H1 (cell line): ENCODE measurements around the gene MANBA.

ENCODE experiments used
- ATF3 ChIP-seq: IDR thresholded peaks from 2 replicates; pipeline ENCODE4 v1.6.1; 2011; ENCODE audit warnings: low read depth, mild to moderate bottlenecking, low read length; ENCODE audit not compliant: insufficient read depth
- CREB1 ChIP-seq: IDR thresholded peaks from 2 replicates; pipeline ENCODE4 v1.6.1; 2012; ENCODE audit warnings: inconsistent platforms
- CTCF ChIP-seq, 3 experiments: IDR thresholded peaks; 1 replicate in 2 of 3; 2 replicates in 1 of 3; pipeline versions ENCODE4 v1.5.1 to v1.6.1; 2011; ENCODE audit warnings: low read length in 3 of 3, mild to moderate bottlenecking in 3 of 3, inconsistent platforms in 2 of 3, low read depth in 1 of 3, moderate library complexity in 1 of 3; ENCODE audit not compliant: insufficient read depth in 1 of 3; ENCODE audit errors: control extremely low read depth in 1 of 3
- POLR2A ChIP-seq, 2 experiments: IDR thresholded peaks; 1 replicate in 1 of 2; 2 replicates in 1 of 2; pipeline ENCODE4 v1.6.1; 2011; ENCODE audit warnings: low read depth in 2 of 2, low read length in 2 of 2, mild to moderate bottlenecking in 2 of 2; ENCODE audit errors: control extremely low read depth in 1 of 2
- SIRT6 ChIP-seq: IDR thresholded peaks from one replicate; pipeline ENCODE4 v1.7.1; 2012; ENCODE audit warnings: low read length, inconsistent platforms

- TF ChIP-seq CTCF (IDR thresholded peaks at IDR 0.05; ENCODE audit: control extremely low read depth in 1 of 3, insufficient read depth in 1 of 3, low read depth in 1 of 3, low read length in 3 of 3) (no peak), POLR2A (IDR thresholded peaks at IDR 0.05; ENCODE audit: control extremely low read depth in 1 of 2, low read depth in 2 of 2, low read length in 2 of 2) (no peak), CREB1 (no peak), ATF3 (no peak), SIRT6 (no peak)
Measured at GRCh38 chr4:102735582-102735981, 25.2 kb downstream of the MANBA start.
